Activated CD8-positive, alpha-beta memory T cell treated with anti-CD3 and anti-CD28 coated beads for 4 hours (primary cell): Measurements from ENCODE around the gene KIF27.
"Not testable (repeated sequence)": the region's sequence is repeated elsewhere in the genome, so short reads cannot be mapped to it uniquely, and the experiment has no call there.

Source experiments
- DNase-seq, 2 donors: peaks; one replicate each; pipeline ENCODE4 v3.0.0-alpha.2; 2020; ENCODE audit warnings: low read depth in 2 of 2

KIF27 gene

DNA sequence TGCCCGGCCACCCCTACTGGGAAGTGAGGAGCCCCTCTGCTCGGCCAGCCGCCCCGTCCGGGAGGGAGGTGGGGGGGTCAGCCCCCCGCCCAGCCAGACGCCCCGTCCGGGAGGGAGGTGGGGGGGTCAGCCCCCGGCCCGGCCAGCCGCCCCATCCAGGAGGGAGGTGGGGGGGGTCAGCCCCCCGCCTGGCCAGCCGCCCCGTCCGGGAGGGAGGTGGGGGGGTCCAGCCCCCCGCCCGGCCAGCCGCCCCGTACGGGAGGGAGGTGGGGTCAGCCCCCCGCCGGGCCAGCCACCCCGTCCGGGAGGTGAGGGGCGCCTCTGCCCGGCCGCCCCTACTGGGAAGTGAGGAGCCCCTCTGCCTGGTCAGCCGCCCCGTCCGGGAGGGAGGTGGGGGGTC lies 116.8 kb downstream of the KIF27 start:
- DNase-seq = not testable (repeated sequence)

- DNase-seq = not testable (repeated sequence)
These were observed 117.3 kb downstream of the KIF27 start for GRCh38 chr9:83803941-83804340.

GRCh38 chr9:83800236-83801033 lies 120.8 kb downstream of the KIF27 start:
- DNase-seq = no peak

GRCh38 chr9:83794051-83794450 lies 127.2 kb downstream of the KIF27 start:
- DNase-seq = no peak

- DNase-seq = no peak
These were observed 128.5 kb downstream of the KIF27 start for GRCh38 chr9:83792746-83793145.
